OCI-LY3 (cell line): Measurements from ENCODE around the gene MRPL58.

ENCODE experiments used
- CTCF ChIP-seq: fragments of 200-600, 300-600 bp; sonication (generic); IDR thresholded peaks from 2 replicates; pipeline ENCODE4 v1.5.1; 2014; ENCODE audit warnings: antibody characterized with exemption, low read length, low read depth
- EZH2phosphoT487 ChIP-seq: fragments of 200-600 bp; shearing (Covaris generic); IDR thresholded peaks from 2 replicates; pipeline ENCODE4 v1.6.1; 2018; ENCODE audit warnings: antibody characterized with exemption, mixed run types, low read depth

DNA sequence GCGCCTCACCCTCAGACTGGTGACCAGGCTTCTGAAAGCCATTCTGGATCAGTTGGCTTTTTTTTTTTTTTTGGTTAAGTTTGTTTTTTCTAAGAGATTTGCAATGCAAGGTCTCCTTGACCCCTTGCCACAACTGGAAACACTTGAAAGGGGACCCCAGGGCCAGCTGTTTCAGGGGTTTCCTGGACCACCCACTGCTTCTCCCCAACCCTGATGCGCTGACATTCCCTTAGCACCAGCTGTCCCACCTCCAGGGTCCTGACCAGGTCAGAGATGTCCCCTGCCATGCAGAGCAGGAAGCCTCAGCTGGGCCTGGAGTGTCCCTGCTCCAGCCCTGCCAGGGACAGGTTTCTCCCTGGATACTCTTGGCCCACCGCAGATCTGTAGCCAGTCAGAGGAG lies 8.1 kb upstream of the MRPL58 start:
- TF ChIP-seq CTCF (no peak), EZH2phosphoT487 (no peak)
